ENCODE measurements around the gene VILL. TPM values are rescaled to one million over a fixed set of nuclear protein-coding genes. Genes with fewer than 3 reads are reported as not detected.

The VILL gene
- total and polyA plus RNA-seq, 10 of the 15 experiments (the other 5 are each of a cell fraction or from before 2014, with no cell fraction given), result 0.15 to 5.4 (median 2.1) TPM; not detected in 1

- TF ChIP-seq, protein P1, sequence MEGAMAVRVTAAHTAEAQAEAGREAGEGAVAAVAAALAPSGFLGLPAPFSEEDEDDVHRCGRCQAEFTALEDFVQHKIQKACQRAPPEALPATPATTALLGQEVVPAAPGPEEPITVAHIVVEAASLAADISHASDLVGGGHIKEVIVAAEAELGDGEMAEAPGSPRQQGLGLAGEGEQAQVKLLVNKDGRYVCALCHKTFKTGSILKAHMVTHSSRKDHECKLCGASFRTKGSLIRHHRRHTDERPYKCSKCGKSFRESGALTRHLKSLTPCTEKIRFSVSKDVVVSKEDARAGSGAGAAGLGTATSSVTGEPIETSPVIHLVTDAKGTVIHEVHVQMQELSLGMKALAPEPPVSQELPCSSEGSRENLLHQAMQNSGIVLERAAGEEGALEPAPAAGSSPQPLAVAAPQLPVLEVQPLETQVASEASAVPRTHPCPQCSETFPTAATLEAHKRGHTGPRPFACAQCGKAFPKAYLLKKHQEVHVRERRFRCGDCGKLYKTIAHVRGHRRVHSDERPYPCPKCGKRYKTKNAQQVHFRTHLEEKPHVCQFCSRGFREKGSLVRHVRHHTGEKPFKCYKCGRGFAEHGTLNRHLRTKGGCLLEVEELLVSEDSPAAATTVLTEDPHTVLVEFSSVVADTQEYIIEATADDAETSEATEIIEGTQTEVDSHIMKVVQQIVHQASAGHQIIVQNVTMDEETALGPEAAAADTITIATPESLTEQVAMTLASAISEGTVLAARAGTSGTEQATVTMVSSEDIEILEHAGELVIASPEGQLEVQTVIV (IDR thresholded peaks at IDR 0.05; ENCODE audit: borderline replicate concordance, partially characterized antibody), result no peak
Measured at GRCh38 chr3:38008971-38009580, 18.5 kb downstream of the VILL start (continued).

DNA sequence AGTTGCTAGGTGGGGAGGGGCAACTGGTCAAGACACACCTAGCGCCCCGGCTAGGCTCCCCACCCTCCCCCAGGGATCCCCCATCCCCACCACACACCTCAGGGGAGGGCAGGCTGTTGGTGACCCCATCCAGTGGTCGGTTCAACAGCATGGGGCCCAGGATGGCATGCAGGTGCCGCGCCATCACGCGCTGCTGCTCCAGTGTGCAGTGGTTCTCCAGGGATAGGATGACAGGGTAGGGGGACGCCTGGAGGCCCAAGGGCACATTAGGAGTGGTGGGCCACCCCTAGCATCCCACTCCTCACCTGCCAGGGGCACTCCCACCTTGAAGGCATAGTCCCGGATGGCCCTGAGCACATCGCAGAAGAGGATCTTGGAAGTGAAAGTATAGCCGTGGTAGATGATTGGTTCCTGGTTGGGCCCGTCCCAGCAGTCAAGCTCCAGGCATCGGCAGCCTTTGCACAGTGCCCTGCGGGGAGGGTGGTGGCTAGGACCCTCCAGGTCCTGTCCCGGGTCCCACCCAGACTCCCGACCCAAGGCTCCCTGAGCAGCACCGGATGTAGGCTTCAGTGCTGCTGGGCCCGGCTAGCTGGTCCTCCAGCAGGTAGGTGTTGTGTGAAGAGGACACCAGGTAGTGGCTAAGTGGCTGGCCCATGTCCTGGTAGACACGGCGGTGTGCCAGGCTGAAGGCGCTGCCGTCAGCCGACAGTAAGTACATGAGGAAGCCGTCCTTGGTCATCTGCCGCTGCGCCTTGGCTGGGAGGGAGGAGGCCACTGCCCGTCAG is 19.4 kb downstream of the VILL start:
- Histone ChIP-seq H3K36me3 (ENCODE audit: control insufficient read depth in 2 of 2, insufficient read depth in 2 of 2, low read length in 1 of 2) (no peaks in the 10 kb centered on the region; a peak in 2 of 4 replicates), H3K79me2 (ENCODE audit: control insufficient read depth, insufficient read depth, low read length) (no peaks in the 10 kb centered on the region)
- TF ChIP-seq EED (IDR thresholded peaks at IDR 0.05; ENCODE audit: low read depth) (no peak), ZZZ3 (IDR thresholded peaks at IDR 0.05; ENCODE audit: control insufficient read depth, insufficient read length, low read depth) (no peak), RELB (IDR thresholded peaks at IDR 0.05; ENCODE audit: low read depth) (no peak), NFIC (IDR thresholded peaks at IDR 0.05; ENCODE audit: low read depth, low read length) (no peak), IKZF2 (IDR thresholded peaks at IDR 0.05) (no peak), E2F8 (IDR thresholded peaks at IDR 0.05; ENCODE audit: low read depth, partially characterized antibody) (no peak), JUND (IDR thresholded peaks at IDR 0.05; ENCODE audit: low read depth, low read length) (no peak), REST (IDR thresholded peaks at IDR 0.05; ENCODE audit: low read depth, low read length) (no peak)

More for the DNA sequence above, 19.4 kb downstream of the VILL start:
- in situ Hi-C loops (cut with MboI), result no loop called here
- Histone ChIP-seq H2AFZ (ENCODE audit: control insufficient read depth, low read depth, low read length) (no peak overlapping the region), H3K9ac (ENCODE audit: control insufficient read depth, insufficient read depth, low read length) (no peak overlapping the region), H3K4me3 (no peak overlapping the region), H3K27me3 (replicated peaks in 1 of 2; ENCODE audit: control insufficient read depth in 2 of 2, insufficient read depth in 2 of 2, low read length in 1 of 2) (no peaks in the 10 kb centered on the region), H3K27ac (ENCODE audit: control insufficient read depth, insufficient read depth) (no peak overlapping the region), H3K4me1 (ENCODE audit: control insufficient read depth, insufficient read depth, low read length) (no peaks in the 10 kb centered on the region; the same call in 1 of the 2 replicates), H3K4me2 (ENCODE audit: control insufficient read depth, insufficient read depth) (no peak overlapping the region), H3K9me3 (replicated peaks; ENCODE audit: control insufficient read depth, insufficient read depth, low read length) (no peaks in the 10 kb centered on the region), H4K20me1 (ENCODE audit: control insufficient read depth, insufficient read depth) (no peaks in the 10 kb centered on the region)
- SMC1A ChIA-PET (ENCODE audit: uncharacterized antibody, unreplicated experiment), result no interaction called here
- POLR2A ChIA-PET, result no interaction called here
- FAIRE-seq (no peak), ATAC-seq (no peak), DNase-seq (ENCODE audit: low read depth, low spot score) (no peak)
- CTCF ChIA-PET, result interaction anchor here (1.0 to 1.2 kb wide), 2 partner anchors 10 to 40 kb away, joined by 3 read pairs; no protein-coding TSS in a partner anchor
- RAD21 ChIA-PET (ENCODE audit: unreplicated experiment), result no interaction called here
- intact Hi-C loops (cut with micrococcal nuclease; ENCODE audit: unreplicated experiment), result no loop called here
- 73% methylated on average over 27 of the region's 27 CpGs for WGBS (ENCODE audit: insufficient coverage, insufficient replicate concordance, low lambda C conversion rate, missing lambda C conversion rate)
- BruUV-seq (replicated peaks), result no TSS peak
